Measurements from ENCODE around the gene SLC38A8.

The SLC38A8 gene

DNA sequence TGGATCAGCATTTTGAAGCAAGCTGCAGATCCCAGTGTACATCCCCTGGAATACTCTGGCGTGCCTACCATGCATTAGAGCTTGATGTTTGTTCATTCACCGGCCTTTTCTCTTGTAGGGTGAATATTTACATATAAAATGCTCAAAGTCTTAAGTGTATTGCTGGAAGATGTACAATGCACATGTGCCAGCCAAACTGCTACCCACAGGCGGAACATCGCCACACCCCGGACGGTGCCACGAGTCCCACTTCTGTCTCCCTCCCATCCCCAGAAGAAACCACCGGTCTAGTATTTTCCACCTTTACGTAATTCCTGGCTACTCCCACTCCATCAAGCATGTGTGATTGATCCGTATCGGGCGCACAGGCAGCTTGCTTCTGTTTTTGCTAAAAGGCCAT lies 4.1 kb downstream of the SLC38A8 start:
- H3K9me3 ChIP-seq (ENCODE audit: low read length): no peaks in the 10 kb centered on the region
- no peaks in the 10 kb centered on the region for H3K36me3 ChIP-seq (ENCODE audit: insufficient read depth, low read length)
- H3K27ac ChIP-seq (ENCODE audit: low read depth, low read length): no peak overlapping the region
- no peak overlapping the region for H3K4me3 ChIP-seq (ENCODE audit: low read depth in 1 of 2, low read length in 2 of 2)
- no peaks in the 10 kb centered on the region for H3K4me1 ChIP-seq (ENCODE audit: insufficient read depth, low read length)
- H3K27me3 ChIP-seq (ENCODE audit: control insufficient read depth in 1 of 2, insufficient read depth in 2 of 2, low read length in 2 of 2): peaks cover 0 to 5% of the 10 kb centered on the region in 2 donors
- H3K9ac ChIP-seq (ENCODE audit: low read length): no peak overlapping the region

DNA sequence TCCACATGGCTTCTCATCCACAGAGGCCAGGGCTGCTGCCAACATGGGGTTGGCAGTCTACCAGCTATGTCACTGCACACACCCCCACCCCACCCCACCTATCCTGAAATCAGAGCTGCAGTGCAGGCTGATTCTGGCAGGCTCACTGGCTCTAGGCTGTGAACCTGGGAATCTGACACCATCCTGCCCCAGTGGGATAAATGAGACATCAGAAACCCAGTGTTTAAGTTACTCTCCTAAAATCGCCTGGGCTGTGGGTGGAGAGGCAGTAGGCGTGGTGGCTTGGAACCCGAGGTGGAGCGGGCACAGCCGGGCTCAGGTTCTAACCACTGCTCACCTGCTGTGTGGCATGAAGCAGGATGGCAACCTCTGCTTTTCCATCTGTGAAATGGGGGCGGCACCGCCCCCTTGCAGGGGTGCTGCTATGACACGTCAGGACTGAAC lies 5.6 kb downstream of the SLC38A8 start:
- Histone ChIP-seq H3K9me3 (ENCODE audit: low read length) (no peaks in the 10 kb centered on the region), H3K27me3 (ENCODE audit: control insufficient read depth in 1 of 2, insufficient read depth in 2 of 2, low read length in 2 of 2) (no peaks in the 10 kb centered on the region), H3K27ac (ENCODE audit: low read depth, low read length) (no peak overlapping the region), H3K36me3 (ENCODE audit: insufficient read depth, low read length) (no peaks in the 10 kb centered on the region), H3K4me3 (ENCODE audit: low read depth in 1 of 2, low read length in 2 of 2) (no peak overlapping the region), H3K9ac (ENCODE audit: low read length) (no peak overlapping the region), H3K4me1 (ENCODE audit: insufficient read depth, low read length) (no peaks in the 10 kb centered on the region)

DNA sequence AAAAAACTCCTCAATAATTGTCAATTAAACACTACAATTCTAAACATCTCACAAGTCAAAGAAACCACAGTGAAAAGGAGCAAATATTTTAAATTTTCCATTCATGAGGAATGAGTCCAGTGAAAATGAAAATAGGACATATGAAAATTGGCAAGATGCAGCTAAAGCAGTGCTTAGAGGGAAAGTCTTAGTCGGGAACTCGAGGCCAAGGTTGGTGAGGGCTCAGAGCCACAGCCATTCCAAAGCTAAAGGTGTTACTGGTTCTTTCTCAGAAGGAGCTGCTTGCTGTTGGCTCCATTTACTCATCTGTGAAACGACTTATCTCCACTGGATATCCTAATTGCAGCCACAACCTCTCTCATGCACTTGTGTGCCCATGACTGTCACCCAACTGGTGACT lies 6.5 kb downstream of the SLC38A8 start:
- H3K9me3 ChIP-seq (ENCODE audit: low read length): no peaks in the 10 kb centered on the region
- no peaks in the 10 kb centered on the region for H3K4me1 ChIP-seq (ENCODE audit: insufficient read depth, low read length)
- no peak overlapping the region for H3K27ac ChIP-seq (ENCODE audit: low read depth, low read length)
- no peak overlapping the region for H3K4me3 ChIP-seq (ENCODE audit: low read depth in 1 of 2, low read length in 2 of 2)
- no peaks in the 10 kb centered on the region for H3K36me3 ChIP-seq (ENCODE audit: insufficient read depth, low read length)
- H3K27me3 ChIP-seq (ENCODE audit: control insufficient read depth in 1 of 2, insufficient read depth in 2 of 2, low read length in 2 of 2): no peaks in the 10 kb centered on the region
- H3K9ac ChIP-seq (ENCODE audit: low read length): no peak overlapping the region

DNA sequence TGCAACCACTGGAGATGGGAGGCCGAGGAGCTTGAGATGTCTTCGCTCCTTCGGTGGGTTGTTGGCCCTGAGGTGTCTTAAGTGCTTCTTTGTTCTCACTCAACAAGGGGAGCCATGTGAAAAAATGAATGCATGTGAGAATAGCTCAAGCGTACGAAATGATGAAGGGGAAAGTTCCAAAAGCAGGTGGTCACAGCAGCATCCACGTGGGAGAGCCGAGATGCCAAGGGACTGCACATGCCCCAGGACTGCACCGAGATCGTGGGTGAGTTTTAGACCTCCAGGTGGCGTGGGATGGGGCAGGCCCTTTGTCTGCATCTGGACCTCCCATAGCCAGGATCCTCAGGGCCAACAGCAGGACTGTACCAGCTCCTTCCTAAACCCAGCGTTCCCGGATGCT lies 8.1 kb downstream of the SLC38A8 start:
- no peak overlapping the region for H3K4me3 ChIP-seq (ENCODE audit: low read depth in 1 of 2, low read length in 2 of 2)

DNA sequence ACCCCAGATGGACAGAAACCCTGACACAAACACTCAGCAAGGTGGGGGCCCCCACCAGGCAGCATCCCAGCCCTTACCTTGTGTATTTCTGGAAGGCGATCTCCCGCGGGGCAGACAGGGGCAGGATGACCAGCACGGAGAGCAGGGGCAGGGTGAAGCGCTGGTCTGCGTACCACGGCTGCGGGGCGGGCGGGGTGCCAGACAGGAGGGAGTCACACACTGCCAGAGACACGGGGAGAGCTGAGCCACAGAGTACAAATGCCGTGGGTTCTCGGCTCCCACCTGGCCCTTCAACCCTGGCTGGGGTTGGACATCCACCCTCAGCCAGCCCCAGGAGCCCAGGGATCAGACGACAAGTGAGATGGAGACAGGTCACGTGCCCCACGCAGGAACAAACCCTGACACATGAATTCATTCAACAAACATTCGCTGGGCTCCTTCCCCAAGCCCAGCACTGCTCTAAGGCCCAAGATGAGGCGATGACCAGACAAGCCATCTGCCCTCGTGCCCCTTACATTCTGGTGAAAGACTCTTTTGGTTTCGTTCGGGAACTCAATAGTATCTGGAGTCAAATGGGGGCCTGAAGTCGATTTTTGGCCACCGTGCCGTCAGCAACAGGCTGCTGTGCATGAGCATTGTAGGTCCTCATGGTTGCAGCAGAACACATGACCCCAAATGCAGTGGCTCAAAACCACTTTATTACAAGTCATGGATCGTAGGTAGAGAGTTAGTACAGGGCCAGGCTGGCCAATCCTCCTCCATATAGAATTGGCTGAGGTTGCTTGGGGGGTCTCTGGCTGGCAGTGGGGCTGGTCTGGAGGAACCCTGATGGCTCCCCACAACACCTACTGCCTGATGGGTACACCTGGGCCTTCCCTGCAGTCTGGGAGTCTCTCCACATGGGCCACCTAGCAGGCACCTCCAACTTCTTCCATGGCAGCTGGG lies 9.1 kb downstream of the SLC38A8 start:
- Histone ChIP-seq H3K9me3 (ENCODE audit: low read length) (no peaks in the 10 kb centered on the region), H3K9ac (ENCODE audit: low read length) (no peak overlapping the region), H3K4me3 (ENCODE audit: low read depth in 1 of 2, low read length in 2 of 2) (no peak overlapping the region), H3K36me3 (ENCODE audit: insufficient read depth, low read length) (no peaks in the 10 kb centered on the region), H3K27ac (ENCODE audit: low read depth, low read length) (no peak overlapping the region), H3K27me3 (ENCODE audit: control insufficient read depth in 1 of 2, insufficient read depth in 2 of 2, low read length in 2 of 2) (no peaks in the 10 kb centered on the region), H3K4me1 (ENCODE audit: insufficient read depth, low read length) (no peaks in the 10 kb centered on the region)

More for the DNA sequence above, 8.1 kb downstream of the SLC38A8 start:
- Histone ChIP-seq H3K27me3 (ENCODE audit: control insufficient read depth in 1 of 2, insufficient read depth in 2 of 2, low read length in 2 of 2) (no peaks in the 10 kb centered on the region), H3K9me3 (ENCODE audit: low read length) (no peaks in the 10 kb centered on the region), H3K4me1 (ENCODE audit: insufficient read depth, low read length) (no peaks in the 10 kb centered on the region), H3K9ac (ENCODE audit: low read length) (no peak overlapping the region), H3K36me3 (ENCODE audit: insufficient read depth, low read length) (no peaks in the 10 kb centered on the region), H3K27ac (ENCODE audit: low read depth, low read length) (no peak overlapping the region)

DNA sequence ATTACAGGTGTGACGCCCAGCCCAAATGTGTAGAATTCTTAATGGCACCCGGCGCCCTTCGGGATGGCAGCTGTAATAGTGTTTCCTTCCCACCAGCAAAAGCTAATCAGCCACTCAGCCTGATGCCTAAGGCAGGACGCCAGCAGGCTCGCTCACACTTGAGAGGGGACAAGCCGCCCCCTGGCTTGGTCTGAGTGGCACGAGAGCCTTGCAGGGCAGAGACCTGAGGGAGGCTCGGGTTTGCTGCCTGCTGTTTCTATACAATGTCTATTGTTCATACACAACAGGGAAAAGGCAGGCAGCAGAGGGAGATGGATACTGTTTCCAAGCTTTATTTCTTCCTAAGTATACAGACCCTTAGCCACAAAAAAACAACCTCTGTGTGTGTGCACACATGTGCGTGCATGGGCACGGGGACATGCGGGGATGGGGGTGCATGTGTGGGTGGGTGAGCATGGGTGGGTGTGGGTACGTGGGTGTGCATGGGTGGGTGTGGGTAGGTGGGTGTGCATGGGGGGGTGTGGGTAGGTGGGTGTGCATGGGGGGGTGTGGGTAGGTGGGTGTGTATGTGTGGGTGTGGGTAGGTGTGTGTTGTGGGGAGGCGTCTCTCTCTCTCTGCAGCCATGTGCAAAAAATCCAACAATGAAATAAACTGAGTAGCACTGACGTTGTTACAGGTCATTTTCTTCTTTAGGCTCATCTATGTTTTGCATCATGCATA lies 10.0 kb downstream of the SLC38A8 start:
- Histone ChIP-seq H3K36me3 (ENCODE audit: insufficient read depth, low read length) (no peaks in the 10 kb centered on the region), H3K4me3 (ENCODE audit: low read depth in 1 of 2, low read length in 2 of 2) (no peak overlapping the region), H3K27me3 (ENCODE audit: control insufficient read depth in 1 of 2, insufficient read depth in 2 of 2, low read length in 2 of 2) (no peaks in the 10 kb centered on the region), H3K9me3 (ENCODE audit: low read length) (no peaks in the 10 kb centered on the region), H3K4me1 (ENCODE audit: insufficient read depth, low read length) (no peaks in the 10 kb centered on the region), H3K27ac (ENCODE audit: low read depth, low read length) (no peak overlapping the region), H3K9ac (ENCODE audit: low read length) (no peak overlapping the region)

DNA sequence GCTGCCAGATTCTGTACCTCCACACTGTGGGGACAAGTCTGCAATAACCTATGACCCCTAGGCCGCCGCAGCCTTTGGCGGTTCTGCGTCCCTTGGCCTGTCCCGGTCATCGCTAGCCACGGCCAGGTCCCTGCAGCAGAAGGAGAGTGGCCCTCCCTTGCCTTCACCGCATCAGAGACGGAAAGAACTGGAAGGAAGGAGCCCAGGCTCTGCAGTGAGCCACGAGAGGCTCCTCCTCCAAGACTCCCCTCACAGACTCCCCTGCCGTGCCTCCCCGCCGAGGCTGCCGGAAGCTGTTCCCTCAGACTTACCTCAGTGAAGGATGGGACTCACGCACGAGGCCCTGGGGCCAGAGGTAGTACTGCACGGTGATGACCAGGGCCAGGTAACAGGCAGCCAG lies 11.0 kb downstream of the SLC38A8 start:
- H3K9me3 ChIP-seq (ENCODE audit: low read length): no peaks in the 10 kb centered on the region
- H3K36me3 ChIP-seq (ENCODE audit: insufficient read depth, low read length): no peaks in the 10 kb centered on the region
- H3K27ac ChIP-seq (ENCODE audit: low read depth, low read length): no peak overlapping the region
- H3K4me1 ChIP-seq (ENCODE audit: insufficient read depth, low read length): no peaks in the 10 kb centered on the region
- no peak overlapping the region for H3K4me3 ChIP-seq (ENCODE audit: low read depth in 1 of 2, low read length in 2 of 2)
- no peaks in the 10 kb centered on the region for H3K27me3 ChIP-seq (ENCODE audit: control insufficient read depth in 1 of 2, insufficient read depth in 2 of 2, low read length in 2 of 2)
- no peak overlapping the region for H3K9ac ChIP-seq (ENCODE audit: low read length)

DNA sequence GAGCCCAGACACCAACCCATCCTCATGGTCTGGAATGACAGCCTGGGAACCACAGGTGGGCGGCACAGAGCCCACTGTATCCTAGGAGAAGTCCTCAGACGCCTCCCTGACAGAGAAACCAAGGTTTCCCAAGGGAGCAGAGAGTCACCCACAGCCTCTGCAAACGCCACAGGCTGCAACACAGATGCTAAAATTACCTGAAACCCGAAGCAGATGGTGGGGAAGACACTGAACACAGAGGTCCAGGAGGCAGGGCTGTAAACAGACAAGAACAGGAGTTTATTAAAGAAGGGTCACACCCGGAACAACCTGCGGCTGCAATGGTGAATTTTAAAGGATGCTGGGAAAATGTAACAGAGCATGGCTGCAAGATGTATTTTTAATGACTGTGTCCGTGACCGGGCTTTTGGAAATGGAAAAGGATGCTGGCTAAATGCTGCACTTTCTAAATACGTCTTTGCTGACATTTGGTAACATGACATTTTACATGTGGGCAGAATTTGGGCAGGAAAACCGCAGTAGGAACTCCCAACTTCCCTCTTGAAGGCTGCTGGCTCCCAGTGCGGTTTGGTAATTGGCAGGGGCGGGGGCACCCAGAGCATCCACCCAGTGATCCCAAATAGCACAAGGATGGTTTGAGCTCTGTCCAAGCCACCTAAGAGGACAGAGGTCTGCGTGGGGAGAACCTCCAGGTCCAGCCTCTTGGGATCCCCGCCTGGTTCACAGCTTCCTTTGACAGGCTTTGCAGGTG lies 13.1 kb downstream of the SLC38A8 start:
- Histone ChIP-seq H3K9ac (ENCODE audit: low read length) (no peak overlapping the region), H3K9me3 (ENCODE audit: low read length) (no peaks in the 10 kb centered on the region), H3K4me3 (ENCODE audit: low read depth in 1 of 2, low read length in 2 of 2) (no peak overlapping the region), H3K4me1 (ENCODE audit: insufficient read depth, low read length) (no peaks in the 10 kb centered on the region), H3K27ac (ENCODE audit: low read depth, low read length) (no peak overlapping the region), H3K27me3 (ENCODE audit: control insufficient read depth in 1 of 2, insufficient read depth in 2 of 2, low read length in 2 of 2) (no peaks in the 10 kb centered on the region), H3K36me3 (ENCODE audit: insufficient read depth, low read length) (no peaks in the 10 kb centered on the region)

DNA sequence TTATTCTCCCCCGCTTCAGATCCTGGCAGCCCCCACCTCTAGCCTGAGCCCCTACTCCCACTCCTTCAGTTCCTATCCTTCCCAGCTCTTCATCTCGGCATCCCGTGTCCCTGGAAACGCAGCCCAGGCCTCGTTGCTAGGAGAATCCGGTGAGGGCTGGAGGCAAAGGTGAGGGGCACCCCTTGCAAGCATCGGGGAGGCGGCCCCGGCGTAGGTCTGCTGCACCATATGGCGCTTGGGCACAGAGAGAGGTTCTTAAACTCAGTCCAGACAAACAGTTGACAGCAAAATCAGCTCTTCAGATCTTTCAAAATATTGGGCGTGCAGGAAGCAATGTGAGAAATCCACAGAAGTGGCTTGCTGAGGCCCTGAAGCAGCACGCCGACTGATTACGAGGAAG lies 15.0 kb downstream of the SLC38A8 start:
- Histone ChIP-seq H3K4me1 (ENCODE audit: insufficient read depth, low read length) (no peaks in the 10 kb centered on the region), H3K9me3 (ENCODE audit: low read length) (no peaks in the 10 kb centered on the region), H3K9ac (ENCODE audit: low read length) (no peak overlapping the region), H3K4me3 (ENCODE audit: low read depth in 1 of 2, low read length in 2 of 2) (no peak overlapping the region), H3K36me3 (ENCODE audit: insufficient read depth, low read length) (no peaks in the 10 kb centered on the region), H3K27ac (ENCODE audit: low read depth, low read length) (no peak overlapping the region), H3K27me3 (ENCODE audit: control insufficient read depth in 1 of 2, insufficient read depth in 2 of 2, low read length in 2 of 2) (no peaks in the 10 kb centered on the region)

DNA sequence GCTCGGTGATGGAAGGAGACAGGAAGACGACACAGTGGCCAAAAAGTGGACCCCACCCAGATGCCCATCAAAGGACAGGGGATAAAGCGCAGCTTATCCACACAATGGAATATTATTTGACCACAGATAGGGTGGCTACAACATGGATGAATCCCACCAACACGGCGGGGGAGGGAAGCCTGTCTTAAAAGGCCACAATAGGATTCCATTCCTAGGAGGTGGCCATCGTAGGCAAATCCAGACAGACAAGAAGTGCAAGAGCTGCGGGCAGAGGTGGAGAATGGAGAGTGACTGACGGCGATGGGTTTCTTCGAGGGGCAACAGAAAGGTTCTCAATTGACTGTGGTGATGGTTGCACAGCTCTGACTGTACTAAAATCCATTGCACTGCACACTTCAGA lies 16.0 kb downstream of the SLC38A8 start:
- Histone ChIP-seq H3K36me3 (ENCODE audit: insufficient read depth, low read length) (no peaks in the 10 kb centered on the region), H3K9ac (ENCODE audit: low read length) (no peak overlapping the region), H3K4me3 (ENCODE audit: low read depth in 1 of 2, low read length in 2 of 2) (no peak overlapping the region), H3K9me3 (ENCODE audit: low read length) (no peaks in the 10 kb centered on the region), H3K4me1 (ENCODE audit: insufficient read depth, low read length) (no peaks in the 10 kb centered on the region), H3K27me3 (ENCODE audit: control insufficient read depth in 1 of 2, insufficient read depth in 2 of 2, low read length in 2 of 2) (no peaks in the 10 kb centered on the region), H3K27ac (ENCODE audit: low read depth, low read length) (no peak overlapping the region)

DNA sequence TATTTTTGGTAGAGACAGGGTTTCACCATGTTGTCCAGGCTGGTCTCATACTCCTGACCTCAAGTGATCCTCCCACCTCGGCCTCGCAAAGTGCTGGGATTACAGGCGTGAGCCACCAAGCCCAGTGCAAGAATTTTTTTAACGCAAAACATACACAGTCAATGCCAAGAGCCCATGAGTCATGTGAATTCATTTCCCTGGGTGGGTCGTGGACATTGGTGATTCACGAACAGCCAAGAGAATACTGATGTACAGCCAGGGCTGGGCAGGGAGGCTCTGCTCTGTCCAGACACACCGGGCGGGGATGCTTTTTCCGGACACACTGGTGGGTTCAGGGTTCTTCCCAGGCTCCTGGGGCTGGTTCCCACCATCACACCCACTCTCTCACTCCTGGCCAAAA lies 17.7 kb downstream of the SLC38A8 start:
- Histone ChIP-seq H3K9ac (ENCODE audit: low read length) (no peak overlapping the region), H3K4me3 (ENCODE audit: low read depth in 1 of 2, low read length in 2 of 2) (no peak overlapping the region), H3K36me3 (ENCODE audit: insufficient read depth, low read length) (no peaks in the 10 kb centered on the region), H3K9me3 (ENCODE audit: low read length) (no peaks in the 10 kb centered on the region), H3K4me1 (ENCODE audit: insufficient read depth, low read length) (no peaks in the 10 kb centered on the region), H3K27me3 (ENCODE audit: control insufficient read depth in 1 of 2, insufficient read depth in 2 of 2, low read length in 2 of 2) (no peaks in the 10 kb centered on the region), H3K27ac (ENCODE audit: low read depth, low read length) (no peak overlapping the region)
